Parathyroid adenoma (tissue), 2 donors: ENCODE measurements around the gene PTX4.

Experiments
- H2AFZ ChIP-seq: fragments of 300-600 bp; sonication (generic); one replicate; pipeline ENCODE4 v1.7.0; 2017; ENCODE audit warnings: antibody characterized with exemption, mild to moderate bottlenecking
- H3K27ac ChIP-seq: fragments of 300-600 bp; sonication (generic); one replicate; pipeline ENCODE4 v1.7.0; 2017
- H3K27me3 ChIP-seq: fragments of 300-600 bp; sonication (generic); one replicate; pipeline ENCODE4 v1.7.0; 2017; ENCODE audit warnings: low read length; ENCODE audit not compliant: control insufficient read depth, insufficient read depth
- H3K36me3 ChIP-seq: fragments of 300-600 bp; sonication (generic); one replicate; pipeline ENCODE4 v1.7.0; 2017; ENCODE audit warnings: low read length; ENCODE audit not compliant: control insufficient read depth, insufficient read depth
- H3K4me1 ChIP-seq: fragments of 300-600 bp; sonication (generic); one replicate; pipeline ENCODE4 v1.7.0; 2017; ENCODE audit warnings: control low read depth
- H3K4me2 ChIP-seq: fragments of 300-600 bp; sonication (generic); one replicate; pipeline ENCODE4 v1.7.0; 2017; ENCODE audit warnings: low read length
- H3K4me3 ChIP-seq: fragments of 300-600 bp; sonication (generic); one replicate; pipeline ENCODE4 v1.7.0; 2017; ENCODE audit warnings: low read depth, low read length
- H3K79me2 ChIP-seq: fragments of 300-600 bp; sonication (generic); one replicate; pipeline ENCODE4 v1.7.0; 2017; ENCODE audit warnings: control low read depth
- H3K9ac ChIP-seq: fragments of 300-600 bp; sonication (generic); one replicate; pipeline ENCODE4 v1.7.0; 2017; ENCODE audit warnings: mild to moderate bottlenecking
- H3K9me3 ChIP-seq: fragments of 300-600 bp; sonication (generic); one replicate; pipeline ENCODE4 v1.7.0; 2017; ENCODE audit warnings: low read length; ENCODE audit not compliant: control insufficient read depth
- CTCF ChIP-seq: fragments of 300-600 bp; sonication (generic); IDR thresholded peaks from one replicate; pipeline ENCODE4 v1.7.0; 2017; ENCODE audit warnings: antibody characterized with exemption, mild to moderate bottlenecking
- donor health status: primary hyperparathyroidism.

The PTX4 gene

GRCh38 chr16:1450218-1450617 is 38.5 kb downstream of the PTX4 start:
- Histone ChIP-seq H3K9ac (no peak overlapping the region), H3K27ac (no peak overlapping the region), H3K4me3 (no peak overlapping the region), H3K36me3 (no peaks in the 10 kb centered on the region), H3K79me2 (no peaks in the 10 kb centered on the region), H3K4me1 (no peaks in the 10 kb centered on the region), H3K4me2 (no peak overlapping the region), H2AFZ (no peak overlapping the region), H3K9me3 (no peaks in the 10 kb centered on the region), H3K27me3 (no peaks in the 10 kb centered on the region)
- TF ChIP-seq CTCF: no peak

- no peaks in the 10 kb centered on the region for H3K4me1 ChIP-seq
- H3K9ac ChIP-seq: no peak overlapping the region
- H3K9me3 ChIP-seq: no peaks in the 10 kb centered on the region
- H3K79me2 ChIP-seq: no peaks in the 10 kb centered on the region
- H3K27me3 ChIP-seq: no peaks in the 10 kb centered on the region
- H3K27ac ChIP-seq: no peak overlapping the region
- no peaks in the 10 kb centered on the region for H3K36me3 ChIP-seq
- no peak overlapping the region for H3K4me3 ChIP-seq
- H2AFZ ChIP-seq: no peak overlapping the region
- no peak for TF ChIP-seq CTCF
- no peak overlapping the region for H3K4me2 ChIP-seq
Observed at GRCh38 chr16:1449201-1449788, 39.4 kb downstream of the PTX4 start.

GRCh38 chr16:1448536-1449116 is 40.1 kb downstream of the PTX4 start:
- no peaks in the 10 kb centered on the region for H3K9me3 ChIP-seq
- no peak overlapping the region for H3K9ac ChIP-seq
- no peak overlapping the region for H2AFZ ChIP-seq
- H3K27me3 ChIP-seq: no peaks in the 10 kb centered on the region
- no peak for TF ChIP-seq CTCF
- H3K36me3 ChIP-seq: no peaks in the 10 kb centered on the region
- no peaks in the 10 kb centered on the region for H3K79me2 ChIP-seq
- H3K27ac ChIP-seq: no peak overlapping the region
- no peak overlapping the region for H3K4me3 ChIP-seq
- no peaks in the 10 kb centered on the region for H3K4me1 ChIP-seq
- no peak overlapping the region for H3K4me2 ChIP-seq

DNA sequence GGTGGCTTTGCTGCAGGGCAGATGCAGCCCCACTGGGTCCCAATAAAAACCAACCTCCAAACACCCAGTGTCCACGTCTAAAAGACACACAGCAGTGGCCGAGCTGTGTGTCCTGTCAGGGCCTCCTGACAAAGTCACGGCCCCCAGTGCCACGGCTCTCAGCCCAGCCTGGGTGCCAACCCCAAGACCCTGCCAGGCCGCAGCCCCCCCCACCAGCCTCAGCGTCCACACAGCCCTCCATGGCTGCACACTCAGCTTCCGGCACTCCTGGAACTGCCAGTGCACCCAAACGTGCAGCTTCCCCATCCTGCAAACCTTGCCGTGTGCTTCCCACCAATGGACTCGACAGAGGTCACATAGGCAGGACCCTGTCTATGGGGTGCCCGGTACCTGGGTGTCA is 40.8 kb downstream of the PTX4 start:
- Histone ChIP-seq H3K36me3 (no peaks in the 10 kb centered on the region), H2AFZ (no peak overlapping the region), H3K9ac (no peak overlapping the region), H3K9me3 (no peaks in the 10 kb centered on the region), H3K79me2 (no peaks in the 10 kb centered on the region), H3K4me2 (no peak overlapping the region), H3K27ac (no peak overlapping the region), H3K4me1 (no peaks in the 10 kb centered on the region), H3K4me3 (no peak overlapping the region), H3K27me3 (no peaks in the 10 kb centered on the region)
- no peak for TF ChIP-seq CTCF
